MM.1S (cell line): ENCODE results near the gene GDPD3.

Source experiments
- DNase-seq: peaks from one replicate; pipeline ENCODE4 v3.0.0-alpha.2; 2015
- H2AFZ ChIP-seq: fragments of 300-600 bp; sonication (generic); 2 replicates; pipeline ENCODE4 v1.6.0; 2016; ENCODE audit warnings: antibody characterized with exemption, low read length
- H3F3A ChIP-seq: fragments of 300-600 bp; sonication (generic); 2 replicates; pipeline ENCODE4 v1.6.1; 2016; ENCODE audit warnings: mild to moderate bottlenecking, antibody characterized with exemption, low read length, moderate library complexity, mixed read lengths; ENCODE audit not compliant: insufficient read depth
- H3K27ac ChIP-seq: fragments of 300-600 bp; sonication (generic); 2 replicates; pipeline ENCODE4 v1.5.1; 2016; ENCODE audit warnings: mild to moderate bottlenecking, low read length
- H3K27me3 ChIP-seq: fragments of 300-600 bp; sonication (generic); replicated peaks from 2 replicates; pipeline ENCODE4 v1.6.0; 2016; ENCODE audit warnings: low read length; ENCODE audit not compliant: insufficient read depth
- H3K36me3 ChIP-seq: fragments of 300-600 bp; sonication (generic); replicated peaks from 2 replicates; pipeline ENCODE4 v1.6.1; 2016; ENCODE audit warnings: mild to moderate bottlenecking, low read length, mixed read lengths; ENCODE audit not compliant: insufficient read depth
- H3K4me1 ChIP-seq: fragments of 300-600 bp; sonication (generic); 2 replicates; pipeline ENCODE4 v1.6.1; 2016; ENCODE audit warnings: low read length, mixed read lengths
- H3K4me2 ChIP-seq: fragments of 300-600 bp; sonication (generic); 2 replicates; pipeline ENCODE4 v1.6.0; 2016; ENCODE audit warnings: low read depth, low read length
- H3K4me3 ChIP-seq: fragments of 300-600 bp; sonication (generic); 2 replicates; pipeline ENCODE4 v1.5.1; 2016; ENCODE audit warnings: low read length, mixed read lengths
- H3K79me2 ChIP-seq: fragments of 300-600 bp; sonication (generic); 2 replicates; pipeline ENCODE4 v1.6.1; 2016; ENCODE audit warnings: mixed run types, low read length, mixed read lengths
- H3K9ac ChIP-seq: fragments of 300-600 bp; sonication (generic); 2 replicates; pipeline ENCODE4 v1.6.1; 2016; ENCODE audit warnings: low read length, mixed read lengths
- H3K9me2 ChIP-seq: fragments of 300-600 bp; sonication (generic); replicated peaks from 2 replicates; pipeline ENCODE4 v1.6.1; 2016; ENCODE audit warnings: mild to moderate bottlenecking, low read length, mixed read lengths; ENCODE audit not compliant: insufficient read depth
- H3K9me3 ChIP-seq: fragments of 300-600 bp; sonication (generic); replicated peaks from 2 replicates; pipeline ENCODE4 v1.6.1; 2016; ENCODE audit warnings: mild to moderate bottlenecking, low read length, mixed read lengths; ENCODE audit not compliant: insufficient read depth
- H4K20me1 ChIP-seq: fragments of 300-600 bp; sonication (generic); 2 replicates; pipeline ENCODE4 v1.6.1; 2016; ENCODE audit warnings: mild to moderate bottlenecking, low read length, moderate library complexity, mixed read lengths; ENCODE audit not compliant: insufficient read depth
- EZH2 ChIP-seq: fragments of 300-600 bp; sonication (generic); optimal IDR thresholded peaks from 2 replicates; pipeline ENCODE3; 2017; ENCODE audit warnings: low read depth, mild to moderate bottlenecking, antibody characterized with exemption, low read length, mixed read lengths
- EZH2phosphoT487 ChIP-seq: fragments of 300-600 bp; sonication (generic); IDR thresholded peaks from 2 replicates; pipeline ENCODE4 v1.6.1; 2018; ENCODE audit warnings: antibody characterized with exemption, low read length
- TF ChIP-seq, protein P1 (sequence below): fragments of 300-600 bp; sonication (generic); IDR thresholded peaks from 2 replicates; pipeline ENCODE4 v1.5.1; 2016; ENCODE audit warnings: antibody characterized with exemption, low read length, mixed read lengths

Gene GDPD3

DNA sequence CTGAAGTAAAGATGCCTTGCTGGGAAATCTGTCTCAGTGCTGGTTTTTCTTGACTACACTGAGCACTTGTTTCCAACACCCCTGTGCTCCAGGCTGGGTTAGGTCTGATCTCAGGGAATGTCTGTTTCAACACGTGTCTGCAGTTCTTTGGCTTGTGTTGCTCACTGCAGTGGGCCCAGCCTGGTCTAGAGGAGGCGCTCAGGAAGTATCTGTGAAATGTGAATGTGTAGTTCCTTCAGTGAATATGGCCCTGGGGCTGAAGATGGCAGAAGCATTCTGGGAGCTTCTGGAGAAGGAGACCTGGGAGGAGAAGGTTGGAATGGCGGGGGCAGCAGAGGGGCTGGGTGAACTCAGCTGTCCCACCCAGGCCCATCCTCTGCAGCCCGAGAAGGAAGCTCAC is 9.2 kb downstream of the GDPD3 start:
- no peak for DNase-seq
- Histone ChIP-seq H3K27ac (no peak overlapping the region), H3K79me2 (no peaks in the 10 kb centered on the region), H3K4me3 (no peak overlapping the region), H4K20me1 (no peaks in the 10 kb centered on the region), H3K9me2 (no peaks in the 10 kb centered on the region), H3K4me2 (no peak overlapping the region), H3K9ac (no peak overlapping the region), H3K27me3 (no peaks in the 10 kb centered on the region), H3K36me3 (no peaks in the 10 kb centered on the region), H2AFZ (no peak overlapping the region), H3K9me3 (no peaks in the 10 kb centered on the region), H3F3A (no peaks in the 10 kb centered on the region), H3K4me1 (no peaks in the 10 kb centered on the region)
- TF ChIP-seq EZH2 (no peak), EZH2phosphoT487 (no peak)
- TF ChIP-seq, protein P1, sequence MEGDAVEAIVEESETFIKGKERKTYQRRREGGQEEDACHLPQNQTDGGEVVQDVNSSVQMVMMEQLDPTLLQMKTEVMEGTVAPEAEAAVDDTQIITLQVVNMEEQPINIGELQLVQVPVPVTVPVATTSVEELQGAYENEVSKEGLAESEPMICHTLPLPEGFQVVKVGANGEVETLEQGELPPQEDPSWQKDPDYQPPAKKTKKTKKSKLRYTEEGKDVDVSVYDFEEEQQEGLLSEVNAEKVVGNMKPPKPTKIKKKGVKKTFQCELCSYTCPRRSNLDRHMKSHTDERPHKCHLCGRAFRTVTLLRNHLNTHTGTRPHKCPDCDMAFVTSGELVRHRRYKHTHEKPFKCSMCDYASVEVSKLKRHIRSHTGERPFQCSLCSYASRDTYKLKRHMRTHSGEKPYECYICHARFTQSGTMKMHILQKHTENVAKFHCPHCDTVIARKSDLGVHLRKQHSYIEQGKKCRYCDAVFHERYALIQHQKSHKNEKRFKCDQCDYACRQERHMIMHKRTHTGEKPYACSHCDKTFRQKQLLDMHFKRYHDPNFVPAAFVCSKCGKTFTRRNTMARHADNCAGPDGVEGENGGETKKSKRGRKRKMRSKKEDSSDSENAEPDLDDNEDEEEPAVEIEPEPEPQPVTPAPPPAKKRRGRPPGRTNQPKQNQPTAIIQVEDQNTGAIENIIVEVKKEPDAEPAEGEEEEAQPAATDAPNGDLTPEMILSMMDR, result no peak

DNA sequence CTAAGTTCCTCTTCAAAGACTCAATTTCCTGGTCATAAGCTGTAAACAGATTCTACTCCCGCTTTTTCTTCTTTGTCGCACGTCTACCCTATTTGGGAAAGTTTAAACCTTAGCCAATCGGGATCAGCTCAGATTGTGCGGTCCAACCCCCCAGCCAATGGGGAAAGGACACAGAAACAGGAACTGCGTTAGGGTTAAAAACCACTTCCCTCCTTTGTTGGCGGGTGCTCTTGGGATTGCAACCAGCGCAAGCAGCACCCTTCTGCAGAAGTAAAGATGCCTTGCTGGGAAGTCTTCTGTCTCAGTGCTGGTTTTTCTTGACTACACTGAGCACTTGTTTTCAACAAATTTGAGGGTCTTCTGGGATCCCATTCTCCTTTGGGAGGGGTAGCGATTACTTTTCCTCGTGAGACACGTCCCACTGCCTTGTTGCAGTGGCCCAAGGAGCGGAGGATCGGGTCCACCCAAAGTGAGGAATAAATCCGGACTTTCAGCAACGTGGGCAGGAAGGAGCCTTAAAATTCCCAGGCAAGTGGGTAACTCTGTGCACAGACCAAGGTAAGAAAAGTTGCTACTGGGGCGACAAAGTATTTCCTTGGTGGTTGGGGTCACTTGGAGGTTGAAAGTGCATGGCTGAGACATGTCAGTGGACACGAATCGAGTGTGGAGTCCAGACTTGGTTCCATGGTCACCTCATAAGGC is 16.3 kb downstream of the GDPD3 start:
- no peaks in the 10 kb centered on the region for H3K27me3 ChIP-seq
- peak overlapping the region; percentile 81; the same call in 1 of the 2 replicates for H3K4me2 ChIP-seq
- H3F3A ChIP-seq, result peaks cover 22% of the 10 kb centered on the region
- H3K9ac ChIP-seq, result no peak overlapping the region
- H3K9me2 ChIP-seq, result no peaks in the 10 kb centered on the region
- no peak for DNase-seq
- no peak overlapping the region for H3K27ac ChIP-seq
- no peaks in the 10 kb centered on the region for H3K36me3 ChIP-seq
- no peaks in the 10 kb centered on the region for H4K20me1 ChIP-seq
- 0 out of 2 replicates have a peak overlapping the region, but pooled peaks have one; percentile 59 for H3K4me3 ChIP-seq
- H2AFZ ChIP-seq, result peak overlapping the region; percentile 97; the same call in 1 of the 2 replicates
- TF ChIP-seq, protein P1, result no peak
- no peak for TF ChIP-seq EZH2phosphoT487
- no peak for TF ChIP-seq EZH2
- H3K79me2 ChIP-seq, result peaks cover 21% of the 10 kb centered on the region
- H3K9me3 ChIP-seq, result no peaks in the 10 kb centered on the region
- H3K4me1 ChIP-seq, result peaks cover 24% of the 10 kb centered on the region

DNA sequence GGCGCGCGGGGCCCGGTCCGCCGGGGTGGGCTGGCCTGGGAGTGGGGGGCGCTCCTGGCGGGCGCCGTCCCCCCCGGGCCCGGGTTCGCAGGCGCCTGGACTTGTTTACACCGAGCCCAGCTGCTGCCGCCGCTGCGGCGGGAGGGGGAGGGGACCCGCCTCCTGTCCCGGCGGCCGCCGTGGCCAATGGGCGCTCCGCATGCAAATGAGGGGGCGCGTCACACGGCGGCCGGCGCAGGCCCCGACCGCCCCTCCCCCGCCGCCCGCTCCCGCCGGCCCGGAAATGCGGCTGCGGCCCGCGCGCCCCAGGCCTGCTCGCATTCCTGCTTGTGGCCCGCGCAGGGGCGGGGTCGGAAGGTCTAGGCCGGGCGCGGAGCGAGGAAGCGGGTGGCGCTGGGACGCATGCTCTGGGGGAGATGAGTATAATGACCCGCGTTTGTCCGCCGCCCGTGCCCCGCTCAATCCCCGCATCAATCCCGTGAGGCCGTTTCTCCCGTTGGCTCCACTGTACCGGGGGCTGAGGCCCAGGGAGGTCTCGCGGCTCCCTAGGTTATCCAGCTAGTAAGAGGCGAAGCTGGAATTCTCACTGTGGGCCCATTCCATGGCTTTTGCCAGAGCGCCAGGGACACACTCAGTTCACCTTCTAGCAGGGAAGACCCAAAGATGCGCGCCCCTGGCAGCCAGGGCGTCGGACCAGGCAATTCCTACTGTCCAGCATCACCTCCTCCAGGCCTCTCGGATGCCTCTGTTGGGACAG is 17.1 kb downstream of the GDPD3 start, which contains the start of gene YPEL3:
Gene YPEL3, minus strand, starts transcription at position 109 of the 757 bp plus-strand sequence. CDS start 731 bp downstream, outside the sequence.
- peak within 1 kb of the TSS; percentile 100 for H3K4me2 ChIP-seq
- H2AFZ ChIP-seq, result peak within 1 kb of the TSS; percentile 97
- peak within 1 kb of the TSS; percentile 99 for H3K4me3 ChIP-seq
- no peaks in the 10 kb centered on the region for H3K27me3 ChIP-seq
- TF ChIP-seq, protein P1, result no peak
- TF ChIP-seq EZH2phosphoT487 (no peak), EZH2 (no peak)
- no peaks in the 10 kb centered on the region for H3K9me3 ChIP-seq
- peaks cover 21% of the 10 kb centered on the region for H3K79me2 ChIP-seq
- peaks cover 22% of the 10 kb centered on the region for H3F3A ChIP-seq
- H3K9ac ChIP-seq, result peak within 1 kb of the TSS; percentile 95
- peak within 1 kb of the TSS; percentile 55; the same call in 1 of the 2 replicates for H3K27ac ChIP-seq
- no peaks in the 10 kb centered on the region for H3K9me2 ChIP-seq
- no peaks in the 10 kb centered on the region for H4K20me1 ChIP-seq
- no peaks in the 10 kb centered on the region for H3K36me3 ChIP-seq
- H3K4me1 ChIP-seq, result peaks cover 24% of the 10 kb centered on the region
- peak; percentile 90 for DNase-seq
